Prostate gland (tissue), 2 donors: ENCODE data around the gene TNS3.

ENCODE experiments used
- POLR2A ChIP-seq: fragments of 450-650 bp; IDR thresholded peaks from one replicate; pipeline ENCODE4 v1.6.1; 2016; ENCODE audit warnings: antibody characterized with exemption, mild to moderate bottlenecking
- POLR2AphosphoS5 ChIP-seq: sonication (generic); formaldehyde crosslinking; IDR thresholded peaks from one replicate; pipeline ENCODE4 v1.6.1; 2017; ENCODE audit warnings: antibody characterized with exemption
- TF ChIP-seq, protein P1 (sequence below), 4 experiments: fragments of 200-600 bp in 2 of 4; fragments of 450-650 bp in 2 of 4; sonication (generic) in 2 of 4; IDR thresholded peaks; 1 replicate in 3 of 4; 2 replicates in 1 of 4; pipeline ENCODE4 v1.5.1; 2016 to 2019; ENCODE audit warnings: antibody characterized with exemption in 4 of 4, mild to moderate bottlenecking in 2 of 4, moderate library complexity in 2 of 4

GRCh38 chr7:47546171-47546570 lies 35.7 kb downstream of the TNS3 start:
- TF ChIP-seq, protein P1, sequence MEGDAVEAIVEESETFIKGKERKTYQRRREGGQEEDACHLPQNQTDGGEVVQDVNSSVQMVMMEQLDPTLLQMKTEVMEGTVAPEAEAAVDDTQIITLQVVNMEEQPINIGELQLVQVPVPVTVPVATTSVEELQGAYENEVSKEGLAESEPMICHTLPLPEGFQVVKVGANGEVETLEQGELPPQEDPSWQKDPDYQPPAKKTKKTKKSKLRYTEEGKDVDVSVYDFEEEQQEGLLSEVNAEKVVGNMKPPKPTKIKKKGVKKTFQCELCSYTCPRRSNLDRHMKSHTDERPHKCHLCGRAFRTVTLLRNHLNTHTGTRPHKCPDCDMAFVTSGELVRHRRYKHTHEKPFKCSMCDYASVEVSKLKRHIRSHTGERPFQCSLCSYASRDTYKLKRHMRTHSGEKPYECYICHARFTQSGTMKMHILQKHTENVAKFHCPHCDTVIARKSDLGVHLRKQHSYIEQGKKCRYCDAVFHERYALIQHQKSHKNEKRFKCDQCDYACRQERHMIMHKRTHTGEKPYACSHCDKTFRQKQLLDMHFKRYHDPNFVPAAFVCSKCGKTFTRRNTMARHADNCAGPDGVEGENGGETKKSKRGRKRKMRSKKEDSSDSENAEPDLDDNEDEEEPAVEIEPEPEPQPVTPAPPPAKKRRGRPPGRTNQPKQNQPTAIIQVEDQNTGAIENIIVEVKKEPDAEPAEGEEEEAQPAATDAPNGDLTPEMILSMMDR (IDR thresholded peaks at IDR 0.05): no peak
- no peak for TF ChIP-seq POLR2A
- no peak for TF ChIP-seq POLR2AphosphoS5
